TTC549 (cell line): ENCODE results near the gene RASGRF2.

Experiments
- FAIRE-seq: peaks from 2 replicates; lab custom pipeline; 2012; peaks lifted over from hg19 to GRCh38; lab: Jason Lieb, UNC

RASGRF2 gene

GRCh38 chr5:80959768-80960442 lies at the start of gene RASGRF2:
Gene RASGRF2 (plus strand): TSS chr5:80960363. CDS start chr5:80960739, 376 bp downstream.
- no peak for FAIRE-seq

- FAIRE-seq = no peak
These were observed 47.7 kb upstream of the RASGRF2 start for GRCh38 chr5:80912479-80912878.

- no peak for FAIRE-seq
These were observed 44.4 kb upstream of the RASGRF2 start for GRCh38 chr5:80915716-80916115.

GRCh38 chr5:80916676-80917075 lies 43.5 kb upstream of the RASGRF2 start:
- no peak for FAIRE-seq

GRCh38 chr5:80917631-80918030 lies 42.5 kb upstream of the RASGRF2 start:
- no peak for FAIRE-seq

- no peak for FAIRE-seq
These were observed 40.4 kb upstream of the RASGRF2 start for GRCh38 chr5:80919678-80920196.

- FAIRE-seq = no peak
These were observed 39.8 kb upstream of the RASGRF2 start for GRCh38 chr5:80920333-80920732.

- no peak for FAIRE-seq
These were observed 39.1 kb upstream of the RASGRF2 start for GRCh38 chr5:80921026-80921425.

- no peak for FAIRE-seq
These were observed 34.2 kb upstream of the RASGRF2 start for GRCh38 chr5:80925931-80926330.

- no peak for FAIRE-seq
These were observed 33.6 kb upstream of the RASGRF2 start for GRCh38 chr5:80926536-80926935.

- no peak for FAIRE-seq
These were observed 33.0 kb upstream of the RASGRF2 start for GRCh38 chr5:80926979-80927656.

GRCh38 chr5:80928073-80928472 lies 32.1 kb upstream of the RASGRF2 start:
- no peak for FAIRE-seq

GRCh38 chr5:80930940-80931339 lies 29.2 kb upstream of the RASGRF2 start:
- FAIRE-seq = no peak

GRCh38 chr5:80931411-80931810 lies 28.8 kb upstream of the RASGRF2 start:
- no peak for FAIRE-seq

GRCh38 chr5:80933036-80933435 lies 27.1 kb upstream of the RASGRF2 start:
- FAIRE-seq = no peak

- FAIRE-seq = no peak
These were observed 25.4 kb upstream of the RASGRF2 start for GRCh38 chr5:80934751-80935150.

GRCh38 chr5:80935811-80936385 lies 24.3 kb upstream of the RASGRF2 start:
- FAIRE-seq = no peak

- FAIRE-seq = no peak
These were observed 23.3 kb upstream of the RASGRF2 start for GRCh38 chr5:80936881-80937280.

- FAIRE-seq = no peak
These were observed 22.4 kb upstream of the RASGRF2 start for GRCh38 chr5:80937584-80938356.

- no peak for FAIRE-seq
These were observed 18.7 kb upstream of the RASGRF2 start for GRCh38 chr5:80941496-80941895.

GRCh38 chr5:80951366-80951765 lies 8.8 kb upstream of the RASGRF2 start:
- no peak for FAIRE-seq

- FAIRE-seq = no peak
These were observed 6.6 kb upstream of the RASGRF2 start for GRCh38 chr5:80953587-80953986.
